Measurements from ENCODE around the gene TP53TG5. TPM values are rescaled to one million over a fixed set of nuclear protein-coding genes. Genes with fewer than 3 reads are reported as not detected.

The TP53TG5 gene
- total and polyA plus RNA-seq, 4 donors, result 0.03 to 0.28 TPM; not detected in 2

- ATAC-seq (ENCODE audit: insufficient read depth, low FRiP score) (no peak), DNase-seq (no peak)
- no peak for TF ChIP-seq CTCF (IDR thresholded peaks at IDR 0.05; ENCODE audit: control extremely low read depth, extremely low read depth)
- 48 to 65% methylated on average over 5 of the region's 5 CpGs for WGBS, 2 donors
- Histone ChIP-seq H3K9me3 (ENCODE audit: control insufficient read depth in 4 of 4, insufficient read depth in 3 of 4, low read length in 3 of 4) (no peaks in the 10 kb centered on the region), H3K9ac (ENCODE audit: insufficient read depth in 1 of 2, low read length in 2 of 2) (no peak overlapping the region), H3K4me1 (ENCODE audit: control insufficient read depth in 5 of 5, insufficient read depth in 5 of 5, low read length in 5 of 5) (peaks cover 0 to 24% (median 12%) of the 10 kb centered on the region in 5 donors), H3K36me3 (ENCODE audit: control insufficient read depth in 4 of 4, insufficient read depth in 4 of 4, low read length in 4 of 4) (no peaks in the 10 kb centered on the region), H3K4me3 (no peak overlapping the region), H3K27ac (ENCODE audit: low read depth in 1 of 2, low read length in 1 of 2) (peak overlapping the region in 1 of 2 donors; percentile 83), H3K27me3 (ENCODE audit: control insufficient read depth in 3 of 3, insufficient read depth in 3 of 3, low read length in 2 of 3) (no peaks in the 10 kb centered on the region)
Measured at GRCh38 chr20:45355209-45356084, 22.7 kb downstream of the TP53TG5 start.

GRCh38 chr20:45354423-45355208 lies 23.5 kb downstream of the TP53TG5 start:
- WGBS, 2 donors, result 75 to 78% methylated on average over 9 of the region's 9 CpGs
- H3K27ac ChIP-seq (ENCODE audit: low read depth in 1 of 2, low read length in 1 of 2), result peak overlapping the region in 1 of 2 donors; percentile 83
- no peak overlapping the region for H3K4me3 ChIP-seq
- H3K27me3 ChIP-seq (ENCODE audit: control insufficient read depth in 3 of 3, insufficient read depth in 3 of 3, low read length in 2 of 3), result no peaks in the 10 kb centered on the region
- no peak for TF ChIP-seq CTCF (IDR thresholded peaks at IDR 0.05; ENCODE audit: control extremely low read depth, extremely low read depth)
- ATAC-seq (ENCODE audit: insufficient read depth, low FRiP score), result no peak
- H3K36me3 ChIP-seq (ENCODE audit: control insufficient read depth in 4 of 4, insufficient read depth in 4 of 4, low read length in 4 of 4), result no peaks in the 10 kb centered on the region
- H3K9ac ChIP-seq (ENCODE audit: insufficient read depth in 1 of 2, low read length in 2 of 2), result no peak overlapping the region
- no peaks in the 10 kb centered on the region for H3K9me3 ChIP-seq (ENCODE audit: control insufficient read depth in 4 of 4, insufficient read depth in 3 of 4, low read length in 3 of 4)
- H3K4me1 ChIP-seq (ENCODE audit: control insufficient read depth in 5 of 5, insufficient read depth in 5 of 5, low read length in 5 of 5), result peaks cover 0 to 18% (median 10%) of the 10 kb centered on the region in 5 donors
- no peak for DNase-seq

- WGBS, 2 donors, result 93 to 96% methylated on average over 1 of the region's 1 CpG
- no peak for TF ChIP-seq CTCF (IDR thresholded peaks at IDR 0.05; ENCODE audit: control extremely low read depth, extremely low read depth)
- no peak for ATAC-seq (ENCODE audit: insufficient read depth, low FRiP score)
Measured at GRCh38 chr20:45353746-45354145, 24.4 kb downstream of the TP53TG5 start.

More at GRCh38 chr20:45353746-45354145, 24.4 kb downstream of the TP53TG5 start:
- H3K4me3 ChIP-seq, result no peak overlapping the region
- H3K36me3 ChIP-seq (ENCODE audit: control insufficient read depth in 4 of 4, insufficient read depth in 4 of 4, low read length in 4 of 4), result no peaks in the 10 kb centered on the region
- H3K27me3 ChIP-seq (ENCODE audit: control insufficient read depth in 3 of 3, insufficient read depth in 3 of 3, low read length in 2 of 3), result no peaks in the 10 kb centered on the region
- peak overlapping the region in 1 of 2 donors; percentile 83 for H3K27ac ChIP-seq (ENCODE audit: low read depth in 1 of 2, low read length in 1 of 2)
- DNase-seq, result no peak
- H3K9me3 ChIP-seq (ENCODE audit: control insufficient read depth in 4 of 4, insufficient read depth in 3 of 4, low read length in 3 of 4), result no peaks in the 10 kb centered on the region
- H3K9ac ChIP-seq (ENCODE audit: insufficient read depth in 1 of 2, low read length in 2 of 2), result no peak overlapping the region
- peaks cover 0 to 12% (median 7%) of the 10 kb centered on the region in 5 donors for H3K4me1 ChIP-seq (ENCODE audit: control insufficient read depth in 5 of 5, insufficient read depth in 5 of 5, low read length in 5 of 5)

Data from lung (tissue), 12 donors.